CD4-positive, alpha-beta T cell treated with Interleukin-10 for 1 hour (primary cell): ENCODE results near the gene USP24.
"Not testable (repeated sequence)": the region's sequence is repeated elsewhere in the genome, so short reads cannot be mapped to it uniquely, and the experiment has no call there.

ENCODE experiments used
- DNase-seq: peaks from one replicate; pipeline ENCODE4 v3.0.0-alpha.2; 2020

Gene USP24

DNA sequence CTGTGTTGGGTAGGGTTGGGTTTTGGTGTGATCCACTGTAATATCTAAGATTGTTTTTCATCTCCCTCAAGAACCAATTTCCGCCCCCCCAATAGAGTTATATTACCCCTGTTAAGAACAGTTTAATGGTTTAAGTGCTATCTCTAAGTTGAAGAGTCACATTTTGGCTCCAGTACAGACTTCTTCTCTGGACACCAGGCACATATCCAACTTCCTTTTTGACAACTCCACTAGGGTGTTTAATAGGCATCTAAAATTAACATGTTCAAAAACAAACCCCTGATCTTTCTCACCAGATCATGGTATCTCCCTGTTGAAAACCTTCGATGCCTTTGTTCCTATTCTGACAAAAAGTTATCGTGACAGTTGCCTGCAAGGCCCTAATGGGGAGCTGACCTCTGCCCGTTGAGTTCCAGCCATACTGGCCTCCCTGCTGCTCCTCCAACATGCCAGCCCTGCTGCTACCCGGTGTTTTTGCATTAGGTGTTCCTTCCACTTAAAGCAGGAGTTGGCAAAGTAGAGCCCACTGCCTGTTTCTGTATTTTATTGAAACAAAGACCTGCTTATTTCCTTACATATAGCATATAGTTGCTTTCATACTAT, 18.6 kb downstream of the USP24 start:
- no peak for DNase-seq

DNA sequence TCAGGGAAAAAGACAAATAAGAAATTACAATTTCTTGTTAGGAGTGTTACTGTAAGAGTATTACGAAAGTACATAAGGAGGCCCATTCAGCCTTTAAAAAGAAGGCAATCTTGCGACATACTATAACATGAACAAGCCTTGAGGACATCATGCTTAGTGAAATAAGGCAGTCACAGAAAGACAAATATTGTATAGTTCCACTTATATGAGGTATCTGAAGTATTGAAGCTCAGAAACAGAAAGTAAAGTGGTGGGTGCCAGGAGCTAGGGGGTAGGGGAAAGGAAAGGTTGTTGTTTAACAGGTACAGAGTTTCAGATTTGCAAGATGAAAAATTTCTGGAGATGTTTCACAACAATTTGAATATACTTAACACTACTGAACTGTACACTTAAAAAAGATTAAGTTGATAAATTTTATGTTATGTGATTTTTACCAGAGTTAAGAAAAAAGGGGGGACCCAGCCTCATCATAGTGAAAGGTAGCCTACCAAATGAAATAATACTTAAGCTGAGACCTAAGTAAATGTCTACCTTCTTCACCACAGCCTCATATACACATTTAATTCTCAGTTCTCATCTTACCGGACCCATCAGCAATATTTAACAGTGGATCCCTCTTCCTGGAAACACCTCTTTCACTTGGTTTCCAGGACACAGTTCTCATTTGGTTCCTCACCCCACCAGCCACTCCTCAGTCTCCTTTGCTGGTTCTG, 19.5 kb downstream of the USP24 start:
- DNase-seq, result no peak

DNA sequence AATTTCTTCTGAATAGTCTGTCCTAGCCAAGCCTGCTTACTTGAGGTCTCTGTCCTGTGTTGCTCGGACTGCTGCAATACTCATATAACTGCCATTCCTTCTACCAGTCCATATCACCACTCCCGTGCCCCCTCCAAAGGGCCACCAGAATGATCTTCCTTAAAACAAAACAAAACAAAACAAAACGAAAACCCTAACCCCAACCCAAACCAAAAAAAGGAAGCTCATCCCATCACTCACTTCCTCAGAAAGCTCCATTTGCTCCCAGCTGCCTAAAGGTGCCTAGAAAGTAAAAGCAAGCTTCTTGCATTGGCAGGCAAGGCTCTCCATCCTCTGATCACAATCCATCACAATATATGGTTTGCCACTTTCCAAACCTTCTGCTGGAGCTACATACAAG, 20.3 kb downstream of the USP24 start:
- DNase-seq, result no peak

DNA sequence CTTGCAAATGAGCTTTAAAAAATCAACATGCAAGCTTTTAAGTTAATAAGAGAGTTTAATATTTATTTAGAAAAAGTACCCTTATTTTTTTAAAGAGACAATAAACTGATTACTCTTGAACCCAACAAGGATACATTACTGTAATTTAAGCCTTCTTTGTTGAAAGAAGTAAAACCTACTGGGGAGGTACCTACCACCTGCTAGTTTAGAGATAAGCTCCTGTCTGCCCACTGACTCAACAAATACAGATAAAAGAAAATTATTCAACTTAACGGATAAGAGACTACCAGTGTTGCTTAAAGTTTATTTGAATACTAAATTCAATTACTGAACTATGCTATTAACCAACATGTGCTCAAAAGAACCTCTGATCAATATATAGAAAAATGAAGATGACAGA, 23.1 kb downstream of the USP24 start:
- DNase-seq, result no peak

DNA sequence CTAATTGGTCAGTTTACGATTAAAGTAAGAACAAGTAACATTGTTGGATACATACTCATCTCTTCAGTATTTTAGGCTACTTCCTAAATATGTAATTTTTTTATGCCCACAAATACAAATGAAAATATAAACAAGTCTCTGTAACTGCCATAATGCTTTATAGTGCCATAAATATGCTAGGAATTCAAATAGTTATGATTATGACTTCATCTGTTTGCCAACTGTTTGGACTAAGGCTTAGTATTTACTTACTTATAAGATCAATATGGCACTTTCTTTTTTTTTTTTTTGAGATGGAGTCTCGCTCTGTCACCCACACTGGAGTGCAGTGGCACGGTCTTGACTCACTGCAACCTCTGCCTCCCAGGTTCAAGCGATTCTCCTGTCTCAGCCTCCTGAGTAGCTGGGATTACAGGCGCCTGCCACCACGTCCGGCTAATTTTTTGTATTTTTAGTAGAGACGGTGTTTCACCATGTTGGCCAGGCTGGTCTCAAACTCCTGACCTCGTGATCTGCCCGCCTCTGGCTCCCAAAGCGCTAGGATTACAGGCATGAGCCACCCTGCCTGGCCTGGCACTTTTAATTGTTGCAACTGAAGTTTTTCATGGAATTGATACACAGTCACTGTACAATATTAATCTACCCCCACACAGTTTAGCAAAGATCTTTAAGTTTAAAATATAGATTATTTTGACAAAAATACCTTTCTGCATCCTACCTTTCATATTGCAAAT, 23.8 kb downstream of the USP24 start:
- not testable (repeated sequence) for DNase-seq

DNA sequence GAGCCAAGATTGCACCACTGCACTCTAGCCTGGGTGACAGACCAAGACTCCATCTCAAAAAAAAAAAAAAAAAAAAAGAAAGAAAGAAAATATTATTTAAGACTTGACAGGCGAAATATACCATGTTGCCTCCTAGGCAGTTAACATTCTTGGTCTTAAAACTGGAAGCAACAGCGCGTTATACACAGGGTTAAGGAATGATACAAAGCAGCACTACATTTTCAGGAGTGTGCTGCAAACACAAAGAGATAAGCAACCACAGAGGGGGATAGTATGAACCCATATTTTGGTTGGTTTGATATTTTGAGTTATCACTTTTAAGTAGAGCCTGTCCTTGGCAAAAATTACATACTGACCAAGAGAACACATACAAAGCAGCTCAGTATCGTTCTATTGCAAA, 25.1 kb downstream of the USP24 start:
- no peak for DNase-seq

DNA sequence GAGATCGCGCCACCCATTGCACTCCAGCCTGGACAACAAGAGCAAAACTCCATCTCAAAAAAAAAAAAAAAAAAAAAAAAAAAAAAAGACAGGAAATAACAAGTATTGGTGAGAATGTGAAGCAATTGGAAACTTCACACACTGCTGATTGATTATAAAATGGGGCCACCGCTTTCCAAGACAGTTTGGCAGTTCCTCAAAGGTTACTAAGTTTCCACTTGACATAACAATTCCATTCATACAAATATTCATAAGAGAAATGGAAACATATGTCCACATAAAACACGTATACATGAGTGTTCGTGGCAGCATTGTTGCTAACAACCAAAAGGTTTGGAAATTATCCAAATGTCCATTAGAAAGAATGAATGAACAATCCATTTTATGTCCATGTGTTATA, 26.3 kb downstream of the USP24 start:
- DNase-seq, result no peak

DNA sequence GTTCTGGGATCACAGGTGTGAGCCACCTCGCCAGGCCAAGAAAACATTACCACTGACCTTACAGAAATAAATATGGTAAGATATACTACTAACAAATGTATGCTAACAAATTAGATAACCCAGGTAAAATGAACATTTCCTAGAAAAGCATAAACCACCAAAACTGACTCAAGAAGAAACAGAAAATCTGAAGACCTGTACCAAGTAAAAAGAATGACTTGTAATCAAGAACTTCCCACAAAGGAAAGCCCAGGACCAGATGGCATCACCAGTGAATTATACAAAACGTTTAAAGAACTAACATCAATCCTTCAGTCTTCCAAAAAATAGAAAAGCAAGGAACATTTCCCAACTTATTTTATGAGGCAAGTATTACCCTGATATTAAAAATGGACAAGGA, 29.3 kb downstream of the USP24 start:
- no peak for DNase-seq

DNA sequence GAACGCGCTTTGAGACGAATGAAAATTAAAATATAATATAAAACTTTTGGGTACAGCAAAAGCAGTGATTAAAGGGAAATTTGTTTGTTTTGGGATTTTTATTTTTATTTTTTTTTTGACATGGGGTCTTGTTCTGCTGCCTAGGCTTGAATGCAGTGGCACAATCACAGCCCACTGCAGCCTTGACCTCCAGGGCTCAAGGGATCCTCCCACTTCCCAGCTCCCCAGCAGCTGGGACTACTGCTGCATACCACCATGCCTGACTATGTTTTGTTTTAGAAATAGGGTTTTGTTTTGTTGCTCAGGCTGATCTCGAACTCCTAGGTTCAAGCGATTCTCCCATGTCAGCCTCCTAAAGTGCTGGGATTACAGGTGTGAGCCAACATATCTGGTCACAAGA, 30.3 kb downstream of the USP24 start:
- DNase-seq, result no peak

DNA sequence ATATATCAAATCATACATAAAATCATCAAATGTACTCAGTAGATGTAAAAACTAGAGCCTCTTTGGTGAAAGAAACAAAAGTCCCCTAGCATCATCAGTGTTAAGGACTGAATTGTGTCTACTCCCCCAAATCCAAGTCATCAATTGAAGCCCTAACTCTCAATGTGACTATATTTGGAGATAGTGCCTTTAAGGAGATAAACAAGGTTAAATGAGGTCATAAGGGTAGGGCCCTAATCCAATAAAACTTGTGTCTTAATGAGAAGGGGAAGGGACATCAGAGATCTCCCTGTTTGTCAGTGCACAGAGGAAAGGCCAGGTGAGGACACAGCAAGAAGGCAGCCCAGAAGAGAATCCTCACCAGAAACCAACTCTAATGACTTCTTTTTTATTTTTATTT, 33.5 kb downstream of the USP24 start:
- DNase-seq, result no peak

DNA sequence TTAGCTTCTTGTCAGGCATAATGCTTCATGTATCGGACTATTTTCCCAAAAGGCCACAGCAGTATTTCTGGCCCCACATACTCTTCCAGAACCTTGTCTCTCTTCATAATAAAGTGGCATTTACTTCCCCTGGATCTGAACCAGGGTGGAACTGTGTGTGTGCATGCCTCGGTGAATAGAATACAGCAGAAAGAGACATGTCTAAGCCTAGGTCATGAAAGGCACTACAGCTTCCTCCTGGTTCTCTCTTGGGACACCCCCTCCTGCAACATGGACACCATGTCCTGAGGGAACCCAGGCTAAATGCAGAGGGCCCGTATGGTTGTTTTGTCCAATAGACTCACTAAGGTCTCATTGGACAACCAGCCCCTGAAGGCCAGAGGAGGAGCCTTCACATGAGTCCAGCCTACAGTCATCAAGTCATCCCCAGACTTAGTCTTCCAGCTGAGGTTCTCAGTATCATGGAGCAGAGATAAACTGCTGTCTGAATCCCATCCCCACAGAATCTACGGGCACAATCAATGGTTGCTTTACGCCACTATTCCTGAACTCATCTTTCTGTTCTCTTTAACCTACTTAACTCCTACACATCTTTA, 35.0 kb downstream of the USP24 start:
- no peak for DNase-seq

DNA sequence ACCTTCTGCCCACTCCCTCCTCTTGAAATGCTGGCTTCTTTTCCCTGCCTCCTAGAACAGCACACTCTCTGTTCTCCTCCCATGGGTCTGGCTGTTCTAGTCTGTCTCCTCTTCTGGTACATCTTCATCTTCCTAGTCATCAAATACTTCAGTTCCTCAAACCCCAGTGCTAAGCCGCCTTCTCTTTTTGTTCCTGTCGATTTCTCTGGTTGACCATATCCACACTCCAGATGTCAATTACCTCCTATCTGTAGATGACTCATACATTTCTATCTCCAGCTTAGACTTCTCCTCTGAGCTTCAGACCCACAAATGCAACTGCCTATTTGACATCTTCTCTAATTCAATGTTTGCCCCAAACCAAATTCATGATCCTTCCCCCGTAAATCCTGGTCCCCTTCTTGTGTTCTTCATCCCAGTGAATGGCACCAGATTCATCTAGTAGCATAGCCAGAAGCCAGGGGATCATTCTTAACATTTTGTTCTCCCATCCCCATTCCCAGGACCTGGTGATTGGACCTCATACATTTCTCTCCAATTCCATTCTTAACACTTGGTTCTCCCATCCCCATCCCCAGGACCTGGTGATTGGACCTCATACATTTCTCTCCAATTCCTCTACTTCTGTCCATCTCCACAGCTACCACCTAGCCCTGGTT, 35.9 kb downstream of the USP24 start:
- no peak for DNase-seq

DNA sequence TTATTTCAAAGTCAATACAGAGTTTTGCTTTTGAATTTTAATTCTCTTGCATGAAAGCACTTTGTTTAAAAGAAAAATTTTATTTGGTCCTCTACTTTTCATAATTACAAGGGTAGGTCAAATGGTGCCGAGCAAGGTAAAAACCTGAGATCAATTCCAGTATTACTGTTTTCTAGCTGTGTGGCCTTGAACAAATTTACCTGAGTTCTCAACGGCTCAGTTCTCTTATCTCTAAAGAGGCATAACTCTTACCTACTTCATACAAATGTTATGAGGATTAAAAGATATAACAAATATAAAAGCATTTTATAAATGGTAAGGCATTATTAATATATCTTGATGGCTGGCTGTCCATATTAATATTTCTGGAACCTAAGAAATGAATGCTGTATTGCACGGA, 42.5 kb downstream of the USP24 start:
- DNase-seq, result no peak

DNA sequence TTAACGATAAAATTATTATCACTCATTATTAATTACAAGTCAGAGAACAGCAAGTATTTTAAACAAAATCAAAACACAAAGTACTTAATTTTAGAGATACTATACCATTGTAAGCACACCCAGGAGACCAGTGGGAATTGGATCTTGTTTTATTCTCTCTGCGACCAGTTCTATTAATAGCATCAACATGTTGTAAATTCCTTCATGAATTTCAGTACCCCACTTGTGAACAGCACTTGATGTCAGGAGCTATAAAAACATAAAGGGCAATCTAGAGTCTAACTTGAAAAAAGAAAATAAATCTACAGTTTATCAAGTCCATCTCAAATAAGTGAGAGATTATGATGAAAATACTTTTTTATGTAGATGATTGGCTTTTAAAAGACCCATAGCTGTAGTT, 42.9 kb downstream of the USP24 start:
- DNase-seq, result no peak

DNA sequence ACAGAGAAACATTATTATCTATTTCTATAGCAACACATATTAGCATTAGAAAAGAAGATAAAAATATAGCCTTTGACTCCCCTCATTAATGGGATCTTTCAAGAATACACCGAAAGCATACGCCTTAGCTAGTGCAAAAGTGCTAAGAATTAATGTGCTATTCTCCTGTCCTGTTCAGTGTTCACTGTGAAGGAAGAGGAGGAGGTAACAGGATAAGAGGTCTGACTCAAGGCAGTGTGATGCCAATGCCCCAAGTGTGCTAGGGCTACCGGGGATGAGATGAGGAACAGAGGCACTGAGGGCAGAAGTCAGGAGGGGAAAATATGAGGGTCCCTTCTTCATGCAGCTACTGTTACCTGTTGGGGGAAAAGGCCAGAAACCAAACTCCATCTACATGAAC, 43.5 kb downstream of the USP24 start:
- no peak for DNase-seq

DNA sequence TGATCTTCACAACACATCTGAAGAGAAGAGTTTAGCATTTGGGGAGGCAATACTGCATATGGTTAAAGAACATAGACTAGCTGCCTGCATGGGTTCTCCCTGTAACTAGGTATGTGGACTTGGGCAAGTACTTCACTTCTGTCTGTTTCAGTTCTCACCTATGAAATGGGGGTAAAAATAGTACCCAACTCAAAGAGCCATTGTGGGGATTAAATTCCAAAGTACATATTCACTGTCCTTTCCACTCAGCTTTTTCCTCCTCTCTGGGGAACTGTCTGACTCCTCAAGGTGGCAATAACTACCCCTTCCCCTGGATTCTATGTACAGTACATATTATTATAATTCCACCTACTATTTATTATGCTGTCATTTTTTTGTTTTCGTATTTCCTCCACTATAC, 44.7 kb downstream of the USP24 start:
- no peak for DNase-seq

DNA sequence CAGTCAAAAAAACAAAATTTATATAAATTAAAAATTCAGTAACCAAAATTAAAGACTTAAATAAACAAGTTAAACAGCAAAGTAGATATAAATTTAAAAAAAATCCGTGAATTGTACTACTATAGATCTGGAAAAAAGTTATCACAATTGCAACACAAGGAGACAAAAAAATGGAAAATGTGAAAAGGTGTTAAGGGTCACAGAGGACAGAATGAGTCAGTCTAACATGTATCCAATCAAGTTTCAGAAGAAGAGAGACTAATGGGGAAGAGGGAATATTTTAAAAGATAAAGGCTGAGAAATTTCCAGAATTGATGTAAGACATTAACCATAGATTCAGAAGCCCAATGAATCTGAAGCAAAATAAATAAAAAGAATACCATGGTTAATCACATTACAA, 46.0 kb downstream of the USP24 start:
- no peak for DNase-seq

DNA sequence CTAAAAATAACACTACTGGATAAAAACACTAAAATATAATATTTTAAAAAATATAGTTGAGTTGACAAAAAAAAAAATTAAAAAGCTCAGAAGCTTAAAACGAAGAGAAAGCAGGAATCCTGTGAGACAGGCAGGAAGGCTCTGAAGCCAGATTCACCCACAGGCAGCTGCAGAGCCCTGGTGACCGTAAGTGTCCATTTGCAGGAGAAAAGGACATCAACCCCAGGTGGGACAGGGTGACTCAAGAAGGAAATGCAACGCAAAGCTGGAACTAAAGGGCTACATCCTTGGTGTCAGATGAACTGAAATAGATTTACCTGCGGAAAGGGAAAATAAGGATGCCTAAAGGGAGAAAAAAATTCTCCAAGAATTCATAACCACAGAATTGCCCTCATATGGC, 46.8 kb downstream of the USP24 start:
- no peak for DNase-seq

DNA sequence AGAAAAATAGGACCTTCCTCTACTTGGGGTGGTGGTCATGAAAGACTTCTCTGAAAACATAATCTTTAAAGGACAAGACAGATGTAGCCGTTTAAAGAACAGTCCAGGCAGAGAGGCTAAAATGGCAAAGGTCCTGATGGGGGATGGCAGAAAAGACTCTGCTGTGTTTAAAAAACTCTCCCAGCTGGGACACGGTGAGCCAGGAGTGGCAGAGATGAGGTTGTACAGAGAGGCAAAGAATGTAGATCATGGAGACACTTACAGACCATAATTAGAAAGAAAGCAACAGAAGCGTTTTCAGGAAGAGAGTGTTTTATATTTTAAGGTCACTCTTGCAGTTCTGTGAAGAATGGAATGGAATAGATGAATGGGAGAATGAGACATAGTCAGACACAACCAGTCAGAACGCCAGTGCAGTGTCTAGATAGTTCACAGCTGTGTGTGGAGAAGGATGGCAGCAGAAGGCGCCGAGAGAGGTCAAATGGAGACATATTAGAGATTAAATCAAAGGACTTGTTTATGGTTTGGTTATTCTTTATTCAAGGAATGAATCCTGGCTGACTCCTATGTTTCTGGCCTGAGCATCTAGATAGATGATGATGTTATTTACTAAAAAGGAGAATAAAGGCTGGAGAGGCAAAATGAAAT, 47.8 kb downstream of the USP24 start:
- no peak for DNase-seq

DNA sequence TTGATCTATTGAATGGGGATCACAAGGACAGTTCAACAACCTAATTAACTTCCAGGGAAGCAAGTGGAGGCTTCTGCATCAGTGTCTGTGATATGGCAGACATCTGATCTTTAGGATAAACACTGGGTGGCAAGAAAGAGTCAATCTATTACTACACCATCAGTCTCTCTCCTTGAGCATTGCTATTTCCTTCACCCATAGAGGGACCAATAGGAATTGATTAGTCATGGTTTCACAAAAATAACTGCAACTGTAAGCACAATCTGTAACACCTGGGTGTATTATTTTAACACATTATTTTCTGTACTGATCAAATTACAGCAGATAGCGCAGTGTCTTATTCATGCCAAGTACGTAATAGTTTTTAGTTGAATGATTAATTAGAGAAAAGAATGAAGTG, 50.3 kb downstream of the USP24 start:
- DNase-seq, result no peak

DNA sequence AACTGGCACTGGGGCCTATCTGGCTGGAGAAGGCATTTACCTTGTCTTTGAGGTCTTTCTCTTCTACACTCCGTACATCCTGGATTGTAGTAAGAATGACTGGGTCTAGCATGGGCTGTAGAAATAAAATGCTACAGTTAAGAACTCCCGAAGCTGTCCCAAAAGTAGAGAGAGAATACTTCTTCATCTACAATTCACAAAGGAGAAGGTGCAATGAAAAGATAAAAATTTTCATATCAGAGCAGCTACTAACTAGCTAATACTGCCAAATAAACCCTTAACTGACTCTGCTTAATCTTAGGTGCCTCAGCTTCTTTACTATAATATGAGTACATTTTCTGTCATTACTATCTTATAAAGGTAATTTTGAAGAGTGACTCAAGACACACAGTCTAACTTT, 55.6 kb downstream of the USP24 start:
- DNase-seq, result no peak

DNA sequence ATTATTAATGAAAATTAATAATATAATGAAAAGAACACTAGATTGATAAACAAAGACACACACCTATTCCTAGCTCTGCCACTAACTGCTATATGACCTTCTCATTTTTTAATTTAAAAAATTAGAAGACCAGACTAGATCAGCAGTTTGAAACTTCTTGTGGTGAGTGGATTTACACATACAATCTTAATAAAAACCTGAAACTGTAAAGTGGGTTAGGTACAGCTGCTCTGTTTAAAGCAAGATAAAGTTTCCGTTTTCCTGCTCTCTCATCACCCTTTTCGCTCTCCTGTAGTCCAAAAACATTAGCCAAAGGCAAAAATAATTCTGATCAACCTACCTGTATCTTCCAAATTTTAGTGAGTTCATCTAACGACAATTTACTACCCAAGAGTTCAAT, 58.6 kb downstream of the USP24 start:
- DNase-seq, result no peak

DNA sequence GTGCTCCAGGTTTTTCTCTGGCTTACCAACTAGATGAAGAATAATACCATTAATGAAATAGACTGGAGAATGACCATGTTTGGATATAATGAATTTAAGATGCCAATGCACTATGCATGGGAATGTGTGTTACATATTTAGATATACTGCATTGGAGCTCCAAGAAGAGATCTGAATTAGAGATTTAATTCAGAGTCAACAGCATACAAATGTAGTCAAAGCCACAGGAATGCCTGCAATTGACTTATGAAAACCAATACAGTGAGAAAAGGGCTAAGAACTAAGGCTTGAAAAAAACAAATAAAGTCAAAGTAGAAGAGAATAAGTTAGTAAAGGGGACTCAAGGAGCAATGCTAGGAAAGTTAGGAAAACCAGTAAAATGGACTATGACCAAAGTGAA, 59.1 kb downstream of the USP24 start:
- DNase-seq, result no peak
